LNCAP (cell line): ENCODE measurements around the gene DDX42.

Experiments used
- CTCF ChIP-seq: fragments of 450-650 bp; IDR thresholded peaks from 2 replicates; pipeline ENCODE4 v1.5.1; 2017; ENCODE audit warnings: mild to moderate bottlenecking

The DDX42 gene

DNA sequence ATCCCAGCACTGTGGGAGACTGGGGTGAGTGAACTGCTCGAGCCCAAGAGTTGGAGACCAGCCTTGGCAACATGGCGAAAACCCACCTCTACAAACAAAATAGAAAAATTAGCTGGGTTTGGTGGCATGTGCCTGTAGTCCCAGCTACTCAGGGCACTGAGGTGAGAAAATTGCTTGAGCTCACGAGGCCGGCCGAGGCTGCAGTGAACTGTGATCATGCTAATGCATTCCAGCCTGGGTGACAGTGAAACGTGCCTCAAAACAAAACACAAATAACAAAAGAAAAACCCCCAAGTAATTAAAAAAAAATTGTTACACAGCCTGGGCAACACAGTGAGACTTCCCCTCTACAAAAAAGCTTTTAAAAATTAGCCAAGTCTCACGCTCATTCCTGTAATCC lies 5.5 kb upstream of the DDX42 start:
- no peak for TF ChIP-seq CTCF

DNA sequence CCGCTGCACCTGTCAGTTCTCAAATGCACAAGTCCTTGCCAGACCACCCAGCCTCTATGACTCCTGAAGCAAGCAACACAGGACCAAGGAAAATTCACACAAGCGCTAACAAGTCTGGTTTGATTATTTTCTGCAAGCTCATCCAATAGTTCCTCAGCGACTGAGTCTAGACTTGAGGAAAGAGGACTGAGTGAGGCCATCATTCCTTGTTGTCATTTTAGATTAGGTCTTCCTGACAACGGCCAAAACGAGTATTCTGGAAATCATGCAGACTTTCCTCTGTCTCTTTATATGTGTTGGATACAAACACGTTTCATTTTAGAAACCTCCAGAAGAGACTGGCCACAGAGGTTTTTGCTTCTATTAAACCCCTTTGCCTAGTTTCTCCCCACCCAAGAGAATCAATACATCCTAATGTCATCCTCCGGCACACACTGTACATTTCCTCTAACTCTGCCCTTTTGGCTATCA lies 1.1 kb upstream of the DDX42 start:
- TF ChIP-seq CTCF: no peak

GRCh38 chr17:63773272-63774140 lies 464 bp upstream of the DDX42 start, which contains the start of gene CCDC47:
CCDC47 (minus strand) TSS chr17:63773597; CDS start chr17:63766175, 7,422 bp downstream.
- no peak for TF ChIP-seq CTCF

DNA sequence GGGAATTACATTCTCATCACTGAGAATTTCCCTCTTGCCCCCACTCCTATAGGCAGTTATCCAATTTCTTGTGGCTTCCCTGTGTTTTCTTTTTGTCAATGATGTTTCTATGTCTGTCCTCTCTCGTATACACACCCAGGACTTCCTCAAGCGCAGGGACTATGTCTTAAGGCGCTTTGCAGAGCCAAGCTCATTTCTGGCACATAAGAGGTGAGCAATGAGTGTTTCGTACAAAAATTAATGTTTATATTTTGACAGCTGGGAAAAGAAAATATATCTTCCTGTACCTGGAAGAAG lies 947 bp downstream of the DDX42 start:
- no peak for TF ChIP-seq CTCF

DNA sequence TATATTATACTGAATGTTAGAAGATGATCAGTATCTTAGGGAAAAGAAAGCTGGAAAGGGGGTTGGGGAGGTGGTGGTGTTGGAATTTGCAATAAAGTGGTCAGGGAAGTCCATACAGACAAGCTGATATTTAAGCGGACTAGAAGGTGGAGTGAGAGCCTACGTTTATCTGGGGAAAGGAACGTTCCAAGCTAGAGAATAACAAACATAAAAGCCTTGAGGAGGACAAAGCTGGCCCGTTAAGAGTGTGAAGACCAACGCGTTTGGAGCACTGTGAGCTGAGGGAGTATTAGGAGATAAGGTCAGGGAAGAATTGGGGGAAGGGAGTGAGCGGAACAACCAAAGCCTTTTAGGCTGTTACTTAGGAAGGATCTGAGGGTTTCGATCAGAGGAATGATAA lies 1.4 kb downstream of the DDX42 start:
- TF ChIP-seq CTCF: no peak

DNA sequence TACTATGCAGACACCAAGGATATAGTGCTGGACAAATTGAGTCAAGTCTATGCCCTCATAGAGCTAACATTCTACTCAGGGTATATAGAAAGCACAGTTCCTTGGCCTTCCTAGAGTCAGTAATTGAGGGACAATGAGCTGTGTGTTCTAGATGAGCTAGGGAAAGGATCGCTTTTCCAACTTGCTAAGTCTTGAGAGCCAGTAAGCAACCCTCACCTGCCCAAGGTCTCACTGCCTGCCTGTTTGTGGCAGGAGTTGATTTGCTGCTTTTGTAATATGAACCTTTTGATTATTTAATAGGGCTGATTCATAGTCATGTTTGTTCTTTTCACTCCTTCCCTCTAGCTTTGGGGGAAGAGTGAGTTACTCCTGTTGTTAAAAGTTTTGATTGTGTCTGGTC lies 6.5 kb downstream of the DDX42 start:
- no peak for TF ChIP-seq CTCF

- no peak for TF ChIP-seq CTCF
Observed at GRCh38 chr17:63780928-63781327, 7.0 kb downstream of the DDX42 start.
